HG03280 (cell line): Measurements from ENCODE around the gene ZDHHC22.

Experiments used
- ATAC-seq: cut with Tn5 transposase; IDR thresholded peaks from one replicate; pipeline ENCODE4 v1.9.1; 2021; ENCODE audit warnings: mild to moderate bottlenecking, moderate library complexity; ENCODE audit not compliant: unreplicated experiment

The ZDHHC22 gene

GRCh38 chr14:77131206-77131605 is 10.4 kb downstream of the ZDHHC22 start:
- no peak for ATAC-seq

- no peak for ATAC-seq
These were observed 11.2 kb downstream of the ZDHHC22 start for GRCh38 chr14:77130386-77130785.

GRCh38 chr14:77128414-77128891 is 13.1 kb downstream of the ZDHHC22 start:
- ATAC-seq: no peak

- no peak for ATAC-seq
These were observed 15.1 kb downstream of the ZDHHC22 start for GRCh38 chr14:77126461-77126990.

- ATAC-seq: no peak
These were observed 15.7 kb downstream of the ZDHHC22 start for GRCh38 chr14:77125823-77126325.

- no peak for ATAC-seq
These were observed 16.2 kb downstream of the ZDHHC22 start for GRCh38 chr14:77125281-77125801.

- ATAC-seq: no peak
These were observed 17.0 kb downstream of the ZDHHC22 start for GRCh38 chr14:77124345-77125280.

GRCh38 chr14:77123381-77124325 is 17.9 kb downstream of the ZDHHC22 start:
- ATAC-seq: no peak

- ATAC-seq: no peak
These were observed 19.0 kb downstream of the ZDHHC22 start for GRCh38 chr14:77122526-77123125.

GRCh38 chr14:77120771-77121743 is 20.5 kb downstream of the ZDHHC22 start:
- ATAC-seq: peak; percentile 88

- no peak for ATAC-seq
These were observed 21.7 kb downstream of the ZDHHC22 start for GRCh38 chr14:77119851-77120250.

GRCh38 chr14:77116172-77116817 is 25.3 kb downstream of the ZDHHC22 start:
- ATAC-seq: no peak

- ATAC-seq: no peak
These were observed 27.0 kb downstream of the ZDHHC22 start for GRCh38 chr14:77114609-77115008.

GRCh38 chr14:77113644-77114043 is 27.9 kb downstream of the ZDHHC22 start:
- ATAC-seq: no peak

- no peak for ATAC-seq
These were observed 30.6 kb downstream of the ZDHHC22 start for GRCh38 chr14:77111021-77111420.

- ATAC-seq: no peak
These were observed 31.3 kb downstream of the ZDHHC22 start for GRCh38 chr14:77110286-77110685.

- ATAC-seq: no peak
These were observed 31.9 kb downstream of the ZDHHC22 start for GRCh38 chr14:77109656-77110055.

GRCh38 chr14:77108753-77109152 is 32.8 kb downstream of the ZDHHC22 start:
- no peak for ATAC-seq

GRCh38 chr14:77107228-77107627 is 34.4 kb downstream of the ZDHHC22 start:
- no peak for ATAC-seq
